Measurements from ENCODE around the gene TSKS.

TSKS gene

GRCh38 chr19:49791776-49792445, 28.8 kb upstream of the TSKS start:
- no peak overlapping the region for H3K4ac ChIP-seq (ENCODE audit: low read depth, low read length)
- H3K23ac ChIP-seq (ENCODE audit: low read length), result no peak overlapping the region
- no peak overlapping the region for H4K8ac ChIP-seq (ENCODE audit: low read depth, low read length)
- no peak overlapping the region for H2AK5ac ChIP-seq (ENCODE audit: low read length)
- H3K79me1 ChIP-seq (ENCODE audit: low read length), result no peaks in the 10 kb centered on the region
- H3K4me2 ChIP-seq (ENCODE audit: low read length), result no peak overlapping the region
- H3K4me1 ChIP-seq (ENCODE audit: control insufficient read depth, low read depth, low read length), result no peaks in the 10 kb centered on the region
- no peaks in the 10 kb centered on the region for H3K27me3 ChIP-seq (ENCODE audit: insufficient read depth, low read length, poor library complexity)
- DNase-seq, result no peak
- peaks cover 7% of the 10 kb centered on the region for H3K36me3 ChIP-seq (ENCODE audit: control insufficient read depth, insufficient read depth, low read length)
- H3K27ac ChIP-seq (ENCODE audit: low read depth, low read length), result no peak overlapping the region
- no peak overlapping the region for H3K4me3 ChIP-seq (ENCODE audit: low read length)
- H2BK15ac ChIP-seq (replicated peaks; ENCODE audit: low read depth), result no peak overlapping the region
- no peak overlapping the region for H4K5ac ChIP-seq (ENCODE audit: low read length)
- H2BK5ac ChIP-seq (ENCODE audit: low read length), result no peak overlapping the region
- H3K79me2 ChIP-seq (ENCODE audit: control insufficient read depth, insufficient read depth, low read length), result no peaks in the 10 kb centered on the region
- H3K56ac ChIP-seq (ENCODE audit: low read length), result no peak overlapping the region
- no CpG with 5 or more reads among the region's 26 CpGs for WGBS (ENCODE audit: extremely low coverage, insufficient coverage, low lambda C conversion rate)
- H3K9ac ChIP-seq (ENCODE audit: low read length), result no peak overlapping the region
- H2BK120ac ChIP-seq (ENCODE audit: low read depth, low read length), result no peak overlapping the region
- no peak overlapping the region for H3K18ac ChIP-seq (ENCODE audit: low read length)

GRCh38 chr19:49790866-49791265, 27.8 kb upstream of the TSKS start:
- Histone ChIP-seq H4K5ac (ENCODE audit: low read length) (no peak overlapping the region), H3K4ac (ENCODE audit: low read depth, low read length) (no peak overlapping the region), H3K4me2 (ENCODE audit: low read length) (no peak overlapping the region), H3K56ac (ENCODE audit: low read length) (no peak overlapping the region), H2BK120ac (ENCODE audit: low read depth, low read length) (no peak overlapping the region), H3K23ac (ENCODE audit: low read length) (no peak overlapping the region), H3K9ac (ENCODE audit: low read length) (no peak overlapping the region), H3K4me3 (ENCODE audit: low read length) (no peak overlapping the region), H3K79me1 (ENCODE audit: low read length) (no peaks in the 10 kb centered on the region), H3K18ac (ENCODE audit: low read length) (no peak overlapping the region), H3K4me1 (ENCODE audit: control insufficient read depth, low read depth, low read length) (no peaks in the 10 kb centered on the region), H3K27ac (ENCODE audit: low read depth, low read length) (no peak overlapping the region), H3K79me2 (ENCODE audit: control insufficient read depth, insufficient read depth, low read length) (no peaks in the 10 kb centered on the region), H3K36me3 (ENCODE audit: control insufficient read depth, insufficient read depth, low read length) (peaks cover under 1% of the 10 kb centered on the region), H2BK15ac (replicated peaks; ENCODE audit: low read depth) (no peak overlapping the region), H3K27me3 (ENCODE audit: insufficient read depth, low read length, poor library complexity) (no peaks in the 10 kb centered on the region), H4K8ac (ENCODE audit: low read depth, low read length) (no peak overlapping the region), H2BK5ac (ENCODE audit: low read length) (no peak overlapping the region), H2AK5ac (ENCODE audit: low read length) (no peak overlapping the region)
- WGBS (ENCODE audit: extremely low coverage, insufficient coverage, low lambda C conversion rate), result no CpG with 5 or more reads among the region's 9 CpGs
- no peak for DNase-seq

DNA sequence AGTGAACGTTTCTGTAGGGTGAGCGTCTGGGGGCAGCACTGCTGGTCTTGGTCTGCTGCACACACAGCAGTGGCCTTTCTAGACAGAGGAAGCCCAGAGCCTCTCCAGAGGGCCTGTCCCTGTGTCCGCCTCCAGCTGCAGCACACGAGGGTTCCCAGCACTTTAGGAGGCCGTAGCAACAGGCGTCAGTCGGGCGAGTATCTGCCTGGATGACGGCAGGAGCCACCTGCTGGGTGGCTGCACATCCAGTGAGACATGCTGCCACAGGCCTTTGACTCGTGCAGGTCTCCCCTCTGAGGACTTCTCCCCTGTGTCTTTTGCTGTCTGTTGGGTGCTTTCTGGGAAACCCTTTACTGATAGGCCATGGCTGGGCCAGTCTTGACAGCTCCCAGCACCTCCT, 25.8 kb upstream of the TSKS start:
- Histone ChIP-seq H3K56ac (ENCODE audit: low read length) (no peak overlapping the region), H3K4me1 (ENCODE audit: control insufficient read depth, low read depth, low read length) (no peaks in the 10 kb centered on the region), H3K23ac (ENCODE audit: low read length) (no peak overlapping the region), H3K27ac (ENCODE audit: low read depth, low read length) (no peak overlapping the region), H3K36me3 (ENCODE audit: control insufficient read depth, insufficient read depth, low read length) (peaks cover 2% of the 10 kb centered on the region), H3K18ac (ENCODE audit: low read length) (no peak overlapping the region), H2BK120ac (ENCODE audit: low read depth, low read length) (no peak overlapping the region), H2AK5ac (ENCODE audit: low read length) (no peak overlapping the region), H3K4ac (ENCODE audit: low read depth, low read length) (no peak overlapping the region), H4K5ac (ENCODE audit: low read length) (no peak overlapping the region), H3K27me3 (ENCODE audit: insufficient read depth, low read length, poor library complexity) (no peaks in the 10 kb centered on the region), H4K8ac (ENCODE audit: low read depth, low read length) (no peak overlapping the region), H2BK5ac (ENCODE audit: low read length) (no peak overlapping the region), H3K79me1 (ENCODE audit: low read length) (no peaks in the 10 kb centered on the region), H3K4me3 (ENCODE audit: low read length) (no peak overlapping the region), H3K79me2 (ENCODE audit: control insufficient read depth, insufficient read depth, low read length) (no peaks in the 10 kb centered on the region), H2BK15ac (replicated peaks; ENCODE audit: low read depth) (no peak overlapping the region), H3K9ac (ENCODE audit: low read length) (no peak overlapping the region), H3K4me2 (ENCODE audit: low read length) (no peak overlapping the region)
- no CpG with 5 or more reads among the region's 10 CpGs for WGBS (ENCODE audit: extremely low coverage, insufficient coverage, low lambda C conversion rate)
- DNase-seq, result no peak

DNA sequence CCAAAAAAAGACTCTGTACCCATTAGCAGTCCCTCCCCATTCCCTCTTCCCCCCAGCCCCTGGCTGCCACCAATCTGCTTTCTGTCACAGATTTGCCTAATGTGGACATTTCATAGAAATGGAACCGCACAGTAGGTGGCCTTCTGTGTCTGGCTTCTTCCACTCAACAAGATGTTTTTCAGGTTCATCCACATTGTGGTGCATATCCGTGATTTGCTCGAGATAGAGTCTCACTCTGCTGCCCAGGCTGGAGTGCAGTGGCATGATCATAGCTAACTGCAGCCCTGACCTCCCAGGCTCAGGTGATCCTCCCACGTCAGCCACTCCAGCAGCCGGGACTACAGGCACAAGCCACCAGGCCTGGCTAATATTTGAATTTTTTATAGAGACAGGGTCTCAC, 24.6 kb upstream of the TSKS start:
- Histone ChIP-seq H3K4me1 (ENCODE audit: control insufficient read depth, low read depth, low read length) (no peaks in the 10 kb centered on the region), H3K4ac (ENCODE audit: low read depth, low read length) (no peak overlapping the region), H3K79me1 (ENCODE audit: low read length) (no peaks in the 10 kb centered on the region), H4K8ac (ENCODE audit: low read depth, low read length) (no peak overlapping the region), H2BK5ac (ENCODE audit: low read length) (no peak overlapping the region), H2BK15ac (replicated peaks; ENCODE audit: low read depth) (no peak overlapping the region), H3K9ac (ENCODE audit: low read length) (no peak overlapping the region), H3K18ac (ENCODE audit: low read length) (no peak overlapping the region), H4K5ac (ENCODE audit: low read length) (no peak overlapping the region), H2BK120ac (ENCODE audit: low read depth, low read length) (no peak overlapping the region), H3K4me2 (ENCODE audit: low read length) (no peak overlapping the region), H3K79me2 (ENCODE audit: control insufficient read depth, insufficient read depth, low read length) (no peaks in the 10 kb centered on the region), H3K27me3 (ENCODE audit: insufficient read depth, low read length, poor library complexity) (no peaks in the 10 kb centered on the region), H2AK5ac (ENCODE audit: low read length) (no peak overlapping the region), H3K23ac (ENCODE audit: low read length) (no peak overlapping the region), H3K56ac (ENCODE audit: low read length) (no peak overlapping the region), H3K27ac (ENCODE audit: low read depth, low read length) (no peak overlapping the region), H3K36me3 (ENCODE audit: control insufficient read depth, insufficient read depth, low read length) (peaks cover 5% of the 10 kb centered on the region), H3K4me3 (ENCODE audit: low read length) (no peak overlapping the region)
- no peak for DNase-seq
- no CpG with 5 or more reads among the region's 5 CpGs for WGBS (ENCODE audit: extremely low coverage, insufficient coverage, low lambda C conversion rate)

GRCh38 chr19:49786376-49786820, 23.3 kb upstream of the TSKS start:
- no peak overlapping the region for H3K23ac ChIP-seq (ENCODE audit: low read length)
- no peaks in the 10 kb centered on the region for H3K27me3 ChIP-seq (ENCODE audit: insufficient read depth, low read length, poor library complexity)
- no peak overlapping the region for H2BK15ac ChIP-seq (replicated peaks; ENCODE audit: low read depth)
- H3K56ac ChIP-seq (ENCODE audit: low read length), result no peak overlapping the region
- peak; percentile 57 for DNase-seq
- H3K4me3 ChIP-seq (ENCODE audit: low read length), result no peak overlapping the region
- no peak overlapping the region for H4K5ac ChIP-seq (ENCODE audit: low read length)
- no peaks in the 10 kb centered on the region for H3K79me1 ChIP-seq (ENCODE audit: low read length)
- H3K18ac ChIP-seq (ENCODE audit: low read length), result no peak overlapping the region
- H3K36me3 ChIP-seq (ENCODE audit: control insufficient read depth, insufficient read depth, low read length), result peaks cover 7% of the 10 kb centered on the region
- no peak overlapping the region for H2BK5ac ChIP-seq (ENCODE audit: low read length)
- no peak overlapping the region for H3K9ac ChIP-seq (ENCODE audit: low read length)
- no peak overlapping the region for H3K4me2 ChIP-seq (ENCODE audit: low read length)
- no peak overlapping the region for H4K8ac ChIP-seq (ENCODE audit: low read depth, low read length)
- no peaks in the 10 kb centered on the region for H3K4me1 ChIP-seq (ENCODE audit: control insufficient read depth, low read depth, low read length)
- no peak overlapping the region for H3K4ac ChIP-seq (ENCODE audit: low read depth, low read length)
- H3K27ac ChIP-seq (ENCODE audit: low read depth, low read length), result no peak overlapping the region
- no CpG with 5 or more reads among the region's 9 CpGs for WGBS (ENCODE audit: extremely low coverage, insufficient coverage, low lambda C conversion rate)
- no peak overlapping the region for H2AK5ac ChIP-seq (ENCODE audit: low read length)
- H2BK120ac ChIP-seq (ENCODE audit: low read depth, low read length), result no peak overlapping the region
- no peaks in the 10 kb centered on the region for H3K79me2 ChIP-seq (ENCODE audit: control insufficient read depth, insufficient read depth, low read length)

GRCh38 chr19:49782515-49782914, 19.4 kb upstream of the TSKS start:
- no peak for DNase-seq
- no CpG with 5 or more reads among the region's 18 CpGs for WGBS (ENCODE audit: extremely low coverage, insufficient coverage, low lambda C conversion rate)

More at GRCh38 chr19:49782515-49782914, 19.4 kb upstream of the TSKS start:
- no peak overlapping the region for H3K56ac ChIP-seq (ENCODE audit: low read length)
- no peaks in the 10 kb centered on the region for H3K4me1 ChIP-seq (ENCODE audit: control insufficient read depth, low read depth, low read length)
- H3K18ac ChIP-seq (ENCODE audit: low read length), result no peak overlapping the region
- no peak overlapping the region for H3K4me2 ChIP-seq (ENCODE audit: low read length)
- no peak overlapping the region for H4K8ac ChIP-seq (ENCODE audit: low read depth, low read length)
- no peak overlapping the region for H2BK120ac ChIP-seq (ENCODE audit: low read depth, low read length)
- peaks cover 7% of the 10 kb centered on the region for H3K36me3 ChIP-seq (ENCODE audit: control insufficient read depth, insufficient read depth, low read length)
- H2AK5ac ChIP-seq (ENCODE audit: low read length), result no peak overlapping the region
- H3K79me2 ChIP-seq (ENCODE audit: control insufficient read depth, insufficient read depth, low read length), result no peaks in the 10 kb centered on the region
- no peak overlapping the region for H3K4ac ChIP-seq (ENCODE audit: low read depth, low read length)
- no peak overlapping the region for H3K27ac ChIP-seq (ENCODE audit: low read depth, low read length)
- H3K9ac ChIP-seq (ENCODE audit: low read length), result no peak overlapping the region
- no peaks in the 10 kb centered on the region for H3K27me3 ChIP-seq (ENCODE audit: insufficient read depth, low read length, poor library complexity)
- no peak overlapping the region for H2BK5ac ChIP-seq (ENCODE audit: low read length)
- H3K23ac ChIP-seq (ENCODE audit: low read length), result no peak overlapping the region
- no peak overlapping the region for H4K5ac ChIP-seq (ENCODE audit: low read length)
- no peak overlapping the region for H3K4me3 ChIP-seq (ENCODE audit: low read length)
- no peak overlapping the region for H2BK15ac ChIP-seq (replicated peaks; ENCODE audit: low read depth)
- H3K79me1 ChIP-seq (ENCODE audit: low read length), result no peaks in the 10 kb centered on the region
